Body of pancreas (tissue), 4 donors: ENCODE measurements around the gene SUN3.

Source experiments
- POLR2A ChIP-seq, 3 donors: fragments of 450-650 bp; IDR thresholded peaks; one replicate each; pipeline ENCODE4 v1.6.1; 2016; ENCODE audit warnings: antibody characterized with exemption in 3 of 3, mild to moderate bottlenecking in 2 of 3
- TF ChIP-seq, protein P1 (sequence below), 7 experiments: fragments of 450-650 bp in 4 of 7; fragments of 200-600 bp in 3 of 7; sonication (generic) in 3 of 7; IDR thresholded peaks; one replicate each; pipeline ENCODE4 v1.5.1; 2016 to 2019; ENCODE audit warnings: antibody characterized with exemption in 7 of 7

- TF ChIP-seq, protein P1, sequence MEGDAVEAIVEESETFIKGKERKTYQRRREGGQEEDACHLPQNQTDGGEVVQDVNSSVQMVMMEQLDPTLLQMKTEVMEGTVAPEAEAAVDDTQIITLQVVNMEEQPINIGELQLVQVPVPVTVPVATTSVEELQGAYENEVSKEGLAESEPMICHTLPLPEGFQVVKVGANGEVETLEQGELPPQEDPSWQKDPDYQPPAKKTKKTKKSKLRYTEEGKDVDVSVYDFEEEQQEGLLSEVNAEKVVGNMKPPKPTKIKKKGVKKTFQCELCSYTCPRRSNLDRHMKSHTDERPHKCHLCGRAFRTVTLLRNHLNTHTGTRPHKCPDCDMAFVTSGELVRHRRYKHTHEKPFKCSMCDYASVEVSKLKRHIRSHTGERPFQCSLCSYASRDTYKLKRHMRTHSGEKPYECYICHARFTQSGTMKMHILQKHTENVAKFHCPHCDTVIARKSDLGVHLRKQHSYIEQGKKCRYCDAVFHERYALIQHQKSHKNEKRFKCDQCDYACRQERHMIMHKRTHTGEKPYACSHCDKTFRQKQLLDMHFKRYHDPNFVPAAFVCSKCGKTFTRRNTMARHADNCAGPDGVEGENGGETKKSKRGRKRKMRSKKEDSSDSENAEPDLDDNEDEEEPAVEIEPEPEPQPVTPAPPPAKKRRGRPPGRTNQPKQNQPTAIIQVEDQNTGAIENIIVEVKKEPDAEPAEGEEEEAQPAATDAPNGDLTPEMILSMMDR (IDR thresholded peaks at IDR 0.05), result no peak
- TF ChIP-seq POLR2A (IDR thresholded peaks at IDR 0.05), result no peak
Observed at GRCh38 chr7:47992446-47992845, 36.5 kb downstream of the SUN3 start.
